GM12878 (cell line): Measurements from ENCODE around the gene MFAP1. TPM values are rescaled to one million over a fixed set of nuclear protein-coding genes. Genes with fewer than 3 reads are reported as not detected.
A peak's percentile ranks its signal among the peaks of the same experiment; 100 is the strongest.

ENCODE experiments used
- ATAC-seq: fragments of 200-7000 bp; cut with Tn5 transposase; 3 replicates; pipeline ENCODE4 v1.9.1; 2020; ENCODE audit warnings: mild to moderate bottlenecking, moderate library complexity
- BruUV-seq: library from RNA; stranded (reverse); fragments of 400-500 nt; replicated peaks from 2 replicates; lab custom pipeline; 2021; lab: Mats Ljungman, UMichigan
- CTCF ChIA-PET: fragments of 300-600 bp; sonication (Branson Sonifier 250); formaldehyde crosslinking; extraction: SDS; loops from one replicate; lab custom pipeline; 2021; ENCODE audit warnings: inconsistent platforms; lab: Yijun Ruan, JAX
- POLR2A ChIA-PET: fragments of 350-600 bp; formaldehyde crosslinking; extraction: SDS; loops from one replicate; lab custom pipeline; 2021; ENCODE audit warnings: inconsistent platforms; lab: Charles Lee
- RAD21 ChIA-PET: fragments of 300-600 bp; sonication (Branson Sonifier 250); formaldehyde crosslinking; loops from one replicate; lab custom pipeline; 2023; ENCODE audit warnings: antibody characterized with exemption; ENCODE audit not compliant: unreplicated experiment; lab: Charles Lee
- SMC1A ChIA-PET: fragments of 300-600 bp; sonication (Branson Sonifier 250); formaldehyde crosslinking; loops from one replicate; lab custom pipeline; 2023; ENCODE audit not compliant: unreplicated experiment, uncharacterized antibody; lab: Charles Lee
- DNase-seq: peaks from one replicate; pipeline ENCODE4 v3.0.0-alpha.2; 2011; ENCODE audit warnings: low read depth, low spot score
- FAIRE-seq: peaks from 3 replicates; lab custom pipeline; 2011; peaks lifted over from hg19 to GRCh38; lab: Jason Lieb, UNC
- H2AFZ ChIP-seq: 2 replicates; pipeline ENCODE4 v1.6.0; 2011; ENCODE audit warnings: low read depth, low read length, control low read depth; ENCODE audit not compliant: control insufficient read depth
- H3K27ac ChIP-seq: 2 replicates; pipeline ENCODE4 v1.5.1; 2011; ENCODE audit warnings: control low read depth; ENCODE audit not compliant: control insufficient read depth, insufficient read depth
- H3K27me3 ChIP-seq, 2 experiments: replicated peaks in 1 of 2; 2 replicates each; pipeline versions ENCODE4 v1.6.0 to v1.6.1; 2011; ENCODE audit warnings: low read length in 1 of 2; ENCODE audit not compliant: control insufficient read depth in 2 of 2, insufficient read depth in 2 of 2
- H3K36me3 ChIP-seq, 2 experiments: 2 replicates each; pipeline ENCODE4 v1.5.1; 2011; ENCODE audit warnings: low read length in 1 of 2; ENCODE audit not compliant: control insufficient read depth in 2 of 2, insufficient read depth in 2 of 2
- H3K4me1 ChIP-seq: 2 replicates; pipeline ENCODE4 v1.6.1; 2011; ENCODE audit warnings: mild to moderate bottlenecking, low read length, moderate library complexity, mixed read lengths; ENCODE audit not compliant: control insufficient read depth, insufficient read depth
- H3K4me2 ChIP-seq: 2 replicates; pipeline ENCODE4 v1.6.0; 2011; ENCODE audit warnings: control low read depth; ENCODE audit not compliant: control insufficient read depth, insufficient read depth
- H3K4me3 ChIP-seq: fragments of 200-600 bp; sonication (generic); 2 replicates; pipeline ENCODE4 v1.5.1; 2016
- H3K79me2 ChIP-seq: 2 replicates; pipeline ENCODE4 v1.6.0; 2011; ENCODE audit warnings: low read length; ENCODE audit not compliant: control insufficient read depth, insufficient read depth
- H3K9ac ChIP-seq: 2 replicates; pipeline ENCODE4 v1.8.0; 2011; ENCODE audit warnings: low read length, control low read depth, mixed read lengths; ENCODE audit not compliant: control insufficient read depth, insufficient read depth
- H3K9me3 ChIP-seq: replicated peaks from 3 replicates; pipeline ENCODE4 v1.5.1; 2011; ENCODE audit warnings: mild to moderate bottlenecking, low read length; ENCODE audit not compliant: control insufficient read depth, insufficient read depth
- H4K20me1 ChIP-seq: 2 replicates; pipeline ENCODE4 v1.6.0; 2011; ENCODE audit not compliant: control insufficient read depth, insufficient read depth
- CEBPZ ChIP-seq: fragments of 150-350 bp; IDR thresholded peaks from 2 replicates; pipeline ENCODE4 v1.6.1; 2016; ENCODE audit warnings: low read depth, low read length
- LARP7 ChIP-seq: fragments of 450-650 bp; IDR thresholded peaks from 2 replicates; pipeline ENCODE4 v1.6.1; 2017; ENCODE audit warnings: mild to moderate bottlenecking
- WGBS: methylation state at CpG from one replicate; pipeline ENCODE4 v1.1.6; 2016; ENCODE audit warnings: low lambda C conversion rate; ENCODE audit not compliant: insufficient replicate concordance, insufficient coverage; ENCODE audit errors: missing lambda C conversion rate; 5-methylcytosine and 5-hydroxymethylcytosine counted together
- in situ Hi-C: fragments of 300-500 bp; cut with MboI; formaldehyde crosslinking; loops from 9 replicates; pipeline ENCODE4 v1.14.3; 2018; ENCODE audit warnings: mixed read lengths
- intact Hi-C: fragments of 100-400 bp; cut with micrococcal nuclease; formaldehyde crosslinking; loops from one replicate; pipeline ENCODE4 v1.14.2; 2022; ENCODE audit not compliant: unreplicated experiment
- polyA plus RNA-seq, 11 experiments: library from polyadenylated mRNA; depleted of rRNA in 4 of 11; unstranded in 6 of 11; stranded (reverse) in 5 of 11; fragments of >200 nt; fragmentation: Nextera tagmentation in 4 of 11; fragmentation: Illumina TruSeq in 1 of 11; extraction: Ambion mirVana in 4 of 11; extraction: Trizol in 1 of 11; gene quantifications; 1 replicate in 1 of 11; 2 replicates in 10 of 11; pipeline versions ENCODE4 v1.2.1 to v1.2.3, GENCODE V29; 2011 to 2016; ENCODE audit warnings: inconsistent platforms in 2 of 11, missing spikeins in 2 of 11, low read depth in 1 of 11
- total RNA-seq, 4 experiments: library from RNA; depleted of rRNA in 3 of 4; stranded (reverse); fragments of >200 nt in 3 of 4; fragmentation: Illumina TruSeq in 1 of 4; extraction: Trizol in 1 of 4; gene quantifications; 2 replicates each; pipeline versions ENCODE4 v1.2.1 to v1.2.3, GENCODE V29; 2013 to 2021
- TF ChIP-seq, protein P1 (sequence below): IDR thresholded peaks from 2 replicates; pipeline ENCODE4 v1.6.1; 2012; ENCODE audit warnings: mild to moderate bottlenecking, low read depth, low read length

MFAP1 gene
- total and polyA plus RNA-seq, 10 of the 15 experiments (the other 5 are each of a cell fraction or from before 2014, with no cell fraction given) = 24.5 to 67.3 (median 47.4) TPM

GRCh38 chr15:43794269-43795037 lies 30.0 kb downstream of the MFAP1 start:
- Histone ChIP-seq H3K79me2 (peaks cover 34% of the 10 kb centered on the region), H3K4me1 (peaks cover 25% of the 10 kb centered on the region), H3K9ac (no peak overlapping the region), H3K36me3 (peaks cover 5 to 30% of the 10 kb centered on the region in 2 experiments), H4K20me1 (no peaks in the 10 kb centered on the region; the same call in none of the 2 replicates), H3K9me3 (no peaks in the 10 kb centered on the region), H2AFZ (no peak overlapping the region), H3K4me2 (peak overlapping the region; percentile 99; the same call in 1 of the 2 replicates), H3K27me3 (no peaks in the 10 kb centered on the region), H3K27ac (no peak overlapping the region), H3K4me3 (peak overlapping the region; percentile 96; the same call in 1 of the 2 replicates)
- ATAC-seq = no peak
- in situ Hi-C loops = loop anchor here (10.0 to 25.0 kb wide), 2 partner anchors 930 to 1532 kb away; partner anchors contain the start of genes GANC and TMEM87A
- intact Hi-C loops = loop anchor here (5.0 kb wide), 1 partner anchor 33 kb away; the partner anchor contains the start of gene WDR76
- WGBS = 90% methylated on average over 9 of the region's 9 CpGs
- no peak for FAIRE-seq
- ChIA-PET RAD21 (interaction anchor here (0.8 to 2.1 kb wide), 4 partner anchors 15 to 90 kb away, joined by 3 to 9 read pairs (median 4); partner anchors contain the start of gene ELL3), CTCF (interaction anchor here (0.5 to 4.0 kb wide), 3 partner anchors 19 to 912 kb away, joined by 3 to 23 read pairs (median 6); partner anchors contain the start of gene ELL3), POLR2A (interaction anchor here (0.7 to 5.9 kb wide), 5 partner anchors 10 to 40 kb away, joined by 3 to 48 read pairs (median 3); partner anchors contain the start of gene MFAP1), SMC1A (interaction anchor here (0.5 to 9.4 kb wide), 7 partner anchors 14 to 36 kb away, joined by 3 to 129 read pairs (median 3); partner anchors contain the start of genes ELL3 and MFAP1)
- no TSS peak for BruUV-seq
- no peak for DNase-seq
- TF ChIP-seq LARP7 (no peak), CEBPZ (no peak)
- TF ChIP-seq, protein P1, sequence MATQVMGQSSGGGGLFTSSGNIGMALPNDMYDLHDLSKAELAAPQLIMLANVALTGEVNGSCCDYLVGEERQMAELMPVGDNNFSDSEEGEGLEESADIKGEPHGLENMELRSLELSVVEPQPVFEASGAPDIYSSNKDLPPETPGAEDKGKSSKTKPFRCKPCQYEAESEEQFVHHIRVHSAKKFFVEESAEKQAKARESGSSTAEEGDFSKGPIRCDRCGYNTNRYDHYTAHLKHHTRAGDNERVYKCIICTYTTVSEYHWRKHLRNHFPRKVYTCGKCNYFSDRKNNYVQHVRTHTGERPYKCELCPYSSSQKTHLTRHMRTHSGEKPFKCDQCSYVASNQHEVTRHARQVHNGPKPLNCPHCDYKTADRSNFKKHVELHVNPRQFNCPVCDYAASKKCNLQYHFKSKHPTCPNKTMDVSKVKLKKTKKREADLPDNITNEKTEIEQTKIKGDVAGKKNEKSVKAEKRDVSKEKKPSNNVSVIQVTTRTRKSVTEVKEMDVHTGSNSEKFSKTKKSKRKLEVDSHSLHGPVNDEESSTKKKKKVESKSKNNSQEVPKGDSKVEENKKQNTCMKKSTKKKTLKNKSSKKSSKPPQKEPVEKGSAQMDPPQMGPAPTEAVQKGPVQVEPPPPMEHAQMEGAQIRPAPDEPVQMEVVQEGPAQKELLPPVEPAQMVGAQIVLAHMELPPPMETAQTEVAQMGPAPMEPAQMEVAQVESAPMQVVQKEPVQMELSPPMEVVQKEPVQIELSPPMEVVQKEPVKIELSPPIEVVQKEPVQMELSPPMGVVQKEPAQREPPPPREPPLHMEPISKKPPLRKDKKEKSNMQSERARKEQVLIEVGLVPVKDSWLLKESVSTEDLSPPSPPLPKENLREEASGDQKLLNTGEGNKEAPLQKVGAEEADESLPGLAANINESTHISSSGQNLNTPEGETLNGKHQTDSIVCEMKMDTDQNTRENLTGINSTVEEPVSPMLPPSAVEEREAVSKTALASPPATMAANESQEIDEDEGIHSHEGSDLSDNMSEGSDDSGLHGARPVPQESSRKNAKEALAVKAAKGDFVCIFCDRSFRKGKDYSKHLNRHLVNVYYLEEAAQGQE = peak; percentile 53; the same call in 1 of the 2 replicates
